Glutamatergic neuron (in vitro differentiated cells): ENCODE measurements around the gene UBE2H. TPM values are rescaled to one million over a fixed set of nuclear protein-coding genes. Genes with fewer than 3 reads are reported as not detected.

Source experiments
- DNase-seq: peaks from one replicate; pipeline ENCODE4 v3.0.0; 2022
- H3K27ac Mint-ChIP-seq: one replicate; pipeline ENCODE4 v1.8.0; 2020; ENCODE audit warnings: mild to moderate bottlenecking, mixed read lengths, inconsistent platforms; ENCODE audit not compliant: unreplicated experiment
- H3K27me3 Mint-ChIP-seq: one replicate; pipeline ENCODE4 v1.8.0; 2020; ENCODE audit warnings: mild to moderate bottlenecking, moderate library complexity, mixed read lengths, inconsistent platforms; ENCODE audit not compliant: unreplicated experiment
- H3K36me3 Mint-ChIP-seq: one replicate; pipeline ENCODE4 v1.8.0; 2020; ENCODE audit warnings: mild to moderate bottlenecking, mixed read lengths, inconsistent platforms; ENCODE audit not compliant: unreplicated experiment
- H3K4me1 Mint-ChIP-seq: one replicate; pipeline ENCODE4 v1.8.0; 2020; ENCODE audit warnings: mild to moderate bottlenecking, low read depth, mixed read lengths, inconsistent platforms; ENCODE audit not compliant: unreplicated experiment
- H3K4me3 Mint-ChIP-seq: one replicate; pipeline ENCODE4 v1.8.0; 2020; ENCODE audit warnings: mild to moderate bottlenecking, mixed read lengths, inconsistent platforms; ENCODE audit not compliant: unreplicated experiment
- H3K9me3 Mint-ChIP-seq: one replicate; pipeline ENCODE4 v1.8.0; 2020; ENCODE audit warnings: mild to moderate bottlenecking, moderate library complexity, mixed read lengths, inconsistent platforms; ENCODE audit not compliant: unreplicated experiment
- total RNA-seq: library from RNA; stranded (reverse); fragmentation: NEBNext Ultra II Directional; extraction: Animal tissue kit (Norgen Biotek cat#: 25700); gene quantifications from one replicate; pipeline ENCODE4 v1.2.1, GENCODE V29; 2021; ENCODE audit not compliant: unreplicated experiment
- TF ChIP-seq, protein P1 (sequence below): fragments of 200-600 bp; sonication (generic); IDR thresholded peaks from one replicate; pipeline ENCODE4 v1.5.0; 2021; ENCODE audit not compliant: partially characterized antibody, unreplicated experiment

The UBE2H gene
- total RNA-seq, 1 donor from 2014 or later: 100 TPM

DNA sequence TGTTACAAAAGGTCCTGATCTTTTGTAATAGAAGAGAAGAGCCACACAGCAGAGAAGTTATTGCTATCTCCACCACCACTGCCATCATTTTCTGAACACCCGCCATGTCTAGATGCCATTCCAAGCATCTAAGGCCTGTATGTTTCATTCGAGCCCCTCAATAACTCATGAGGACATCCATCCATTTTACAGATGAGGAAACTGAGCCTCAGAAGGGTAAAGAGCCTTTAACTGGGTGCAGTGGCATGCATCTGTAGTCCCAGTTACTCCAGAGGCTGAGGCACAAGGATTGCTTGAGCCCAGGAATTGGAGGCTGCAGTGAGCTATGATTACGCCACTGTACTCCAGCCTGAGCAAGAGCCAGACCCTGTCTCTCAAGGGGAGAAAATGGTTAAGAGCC lies 39.3 kb downstream of the UBE2H start:
- H3K9me3 Mint-ChIP-seq: no peaks in the 10 kb centered on the region
- peaks cover 5% of the 10 kb centered on the region for H3K27me3 Mint-ChIP-seq
- no peak overlapping the region for H3K27ac Mint-ChIP-seq
- no peak overlapping the region for H3K4me3 Mint-ChIP-seq
- H3K36me3 Mint-ChIP-seq: peaks cover 5% of the 10 kb centered on the region
- DNase-seq: no peak
- TF ChIP-seq, protein P1, sequence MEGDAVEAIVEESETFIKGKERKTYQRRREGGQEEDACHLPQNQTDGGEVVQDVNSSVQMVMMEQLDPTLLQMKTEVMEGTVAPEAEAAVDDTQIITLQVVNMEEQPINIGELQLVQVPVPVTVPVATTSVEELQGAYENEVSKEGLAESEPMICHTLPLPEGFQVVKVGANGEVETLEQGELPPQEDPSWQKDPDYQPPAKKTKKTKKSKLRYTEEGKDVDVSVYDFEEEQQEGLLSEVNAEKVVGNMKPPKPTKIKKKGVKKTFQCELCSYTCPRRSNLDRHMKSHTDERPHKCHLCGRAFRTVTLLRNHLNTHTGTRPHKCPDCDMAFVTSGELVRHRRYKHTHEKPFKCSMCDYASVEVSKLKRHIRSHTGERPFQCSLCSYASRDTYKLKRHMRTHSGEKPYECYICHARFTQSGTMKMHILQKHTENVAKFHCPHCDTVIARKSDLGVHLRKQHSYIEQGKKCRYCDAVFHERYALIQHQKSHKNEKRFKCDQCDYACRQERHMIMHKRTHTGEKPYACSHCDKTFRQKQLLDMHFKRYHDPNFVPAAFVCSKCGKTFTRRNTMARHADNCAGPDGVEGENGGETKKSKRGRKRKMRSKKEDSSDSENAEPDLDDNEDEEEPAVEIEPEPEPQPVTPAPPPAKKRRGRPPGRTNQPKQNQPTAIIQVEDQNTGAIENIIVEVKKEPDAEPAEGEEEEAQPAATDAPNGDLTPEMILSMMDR: no peak
- H3K4me1 Mint-ChIP-seq: peaks cover 12% of the 10 kb centered on the region

DNA sequence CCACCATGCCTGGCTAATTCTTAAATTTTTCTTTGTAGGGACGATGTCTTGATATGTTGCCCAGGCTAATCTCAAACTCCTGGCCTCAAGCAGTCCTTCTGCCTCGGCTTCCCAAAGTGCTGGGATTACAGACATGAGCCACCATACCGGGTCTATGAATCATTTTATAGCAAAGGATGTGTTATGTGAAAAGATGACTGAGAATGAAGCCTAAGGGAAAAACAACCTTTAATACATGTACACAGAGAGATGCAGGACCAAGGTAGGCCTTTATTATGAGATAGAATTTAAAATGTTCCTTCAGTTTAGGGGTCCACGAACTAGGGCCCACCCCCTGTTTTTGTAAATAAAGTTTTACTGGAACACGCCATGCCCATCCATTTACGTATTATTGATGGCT lies 41.0 kb downstream of the UBE2H start:
- Mint-ChIP-seq H3K27me3 (peaks cover 5% of the 10 kb centered on the region), H3K9me3 (no peaks in the 10 kb centered on the region), H3K4me3 (no peak overlapping the region), H3K4me1 (peaks cover 4% of the 10 kb centered on the region), H3K36me3 (peaks cover 5% of the 10 kb centered on the region), H3K27ac (no peak overlapping the region)
- TF ChIP-seq, protein P1: no peak
- no peak for DNase-seq

DNA sequence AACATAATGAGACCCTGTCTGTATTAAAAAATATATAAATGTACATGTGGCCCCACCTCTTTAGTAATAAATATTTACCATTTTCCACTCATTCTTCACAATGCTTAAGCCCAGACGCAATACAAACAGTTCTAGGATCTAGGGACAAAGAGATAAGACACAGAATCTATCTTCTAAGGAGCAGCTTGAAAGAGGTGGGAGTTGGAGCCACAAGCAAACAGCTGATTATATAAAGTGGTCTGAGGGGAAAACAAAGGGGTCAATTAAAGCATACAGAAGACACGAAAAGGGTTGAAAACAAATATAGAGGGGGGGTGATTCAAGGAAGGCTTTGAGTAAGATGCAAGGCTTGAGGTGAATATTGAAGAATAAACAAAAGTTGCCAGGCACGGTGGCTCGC lies 43.1 kb downstream of the UBE2H start:
- no peak overlapping the region for H3K4me3 Mint-ChIP-seq
- peaks cover 5% of the 10 kb centered on the region for H3K36me3 Mint-ChIP-seq
- H3K4me1 Mint-ChIP-seq: peaks cover 5% of the 10 kb centered on the region
- H3K9me3 Mint-ChIP-seq: no peaks in the 10 kb centered on the region
- no peak for DNase-seq
- TF ChIP-seq, protein P1: no peak
- H3K27me3 Mint-ChIP-seq: peaks cover 4% of the 10 kb centered on the region
- no peak overlapping the region for H3K27ac Mint-ChIP-seq

DNA sequence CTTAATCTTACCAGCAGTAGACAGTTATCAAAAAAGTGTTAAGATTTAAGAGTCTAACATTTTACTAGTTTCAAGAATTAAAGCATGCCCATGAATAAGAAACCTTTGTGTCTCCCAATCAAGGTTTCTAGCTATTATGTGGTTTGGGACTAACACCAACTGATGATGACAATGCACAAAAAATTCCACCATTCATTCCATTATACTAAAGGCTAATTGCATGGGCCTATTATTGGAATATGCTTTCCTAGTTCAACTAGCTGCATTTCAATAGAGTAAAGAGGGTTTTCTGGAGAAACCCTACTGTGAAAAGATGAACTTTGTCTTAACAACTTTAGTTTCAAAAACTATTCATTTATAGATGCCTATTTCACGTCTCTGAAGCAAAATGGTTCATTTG lies 44.6 kb downstream of the UBE2H start:
- H3K36me3 Mint-ChIP-seq: peaks cover 5% of the 10 kb centered on the region
- peaks cover 4% of the 10 kb centered on the region for H3K27me3 Mint-ChIP-seq
- peaks cover 7% of the 10 kb centered on the region for H3K4me1 Mint-ChIP-seq
- TF ChIP-seq, protein P1: no peak
- H3K27ac Mint-ChIP-seq: no peak overlapping the region
- no peak for DNase-seq
- H3K9me3 Mint-ChIP-seq: no peaks in the 10 kb centered on the region
- no peak overlapping the region for H3K4me3 Mint-ChIP-seq

DNA sequence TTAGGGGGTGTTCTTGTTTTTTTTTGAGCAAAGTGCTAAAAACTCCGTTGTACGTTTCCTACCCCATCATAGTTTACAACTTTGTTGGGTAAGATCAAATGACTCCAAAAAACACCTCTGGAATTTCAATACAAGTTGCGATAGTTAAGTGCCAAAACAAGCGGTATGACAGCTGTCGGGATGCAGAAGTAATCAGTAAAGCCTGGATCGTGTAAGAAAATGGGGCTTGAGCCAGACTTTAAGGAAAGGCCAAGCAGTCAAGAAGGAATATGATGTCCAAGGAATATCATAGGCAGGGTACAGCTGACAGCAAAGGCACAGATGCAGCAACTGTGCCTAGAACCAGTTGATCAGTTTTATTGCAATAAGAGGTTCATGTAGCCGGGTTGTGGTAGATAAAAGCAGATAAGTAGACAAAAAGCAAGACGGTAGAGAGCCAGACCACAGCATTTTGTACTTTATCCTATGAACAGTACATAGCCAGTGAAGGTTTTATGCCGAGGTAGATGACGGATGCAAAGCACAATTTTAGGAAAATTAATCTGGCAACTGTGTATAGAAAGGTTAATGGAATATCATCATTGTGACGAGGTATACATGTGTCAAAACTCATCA lies 45.5 kb downstream of the UBE2H start:
- no peaks in the 10 kb centered on the region for H3K9me3 Mint-ChIP-seq
- peaks cover 5% of the 10 kb centered on the region for H3K36me3 Mint-ChIP-seq
- no peak for DNase-seq
- H3K4me1 Mint-ChIP-seq: peaks cover 7% of the 10 kb centered on the region
- H3K27me3 Mint-ChIP-seq: peaks cover 4% of the 10 kb centered on the region
- no peak overlapping the region for H3K27ac Mint-ChIP-seq
- TF ChIP-seq, protein P1: no peak
- no peak overlapping the region for H3K4me3 Mint-ChIP-seq
